DOHH2 (cell line): Measurements from ENCODE around the gene HDAC4.

Source experiments
- EZH2phosphoT487 ChIP-seq: fragments of 200-600 bp; sonication (generic); IDR thresholded peaks from 2 replicates; pipeline ENCODE4 v1.6.1; 2017; ENCODE audit warnings: borderline replicate concordance, mild to moderate bottlenecking, antibody characterized with exemption, low read length, moderate library complexity, mixed read lengths
- TF ChIP-seq, protein P1 (sequence below): fragments of 200-600 bp; sonication (generic); IDR thresholded peaks from one replicate; pipeline ENCODE4 v1.5.1; 2014; ENCODE audit warnings: antibody characterized with exemption, mild to moderate bottlenecking, low read depth, low read length; ENCODE audit not compliant: poor library complexity, severe bottlenecking

DNA sequence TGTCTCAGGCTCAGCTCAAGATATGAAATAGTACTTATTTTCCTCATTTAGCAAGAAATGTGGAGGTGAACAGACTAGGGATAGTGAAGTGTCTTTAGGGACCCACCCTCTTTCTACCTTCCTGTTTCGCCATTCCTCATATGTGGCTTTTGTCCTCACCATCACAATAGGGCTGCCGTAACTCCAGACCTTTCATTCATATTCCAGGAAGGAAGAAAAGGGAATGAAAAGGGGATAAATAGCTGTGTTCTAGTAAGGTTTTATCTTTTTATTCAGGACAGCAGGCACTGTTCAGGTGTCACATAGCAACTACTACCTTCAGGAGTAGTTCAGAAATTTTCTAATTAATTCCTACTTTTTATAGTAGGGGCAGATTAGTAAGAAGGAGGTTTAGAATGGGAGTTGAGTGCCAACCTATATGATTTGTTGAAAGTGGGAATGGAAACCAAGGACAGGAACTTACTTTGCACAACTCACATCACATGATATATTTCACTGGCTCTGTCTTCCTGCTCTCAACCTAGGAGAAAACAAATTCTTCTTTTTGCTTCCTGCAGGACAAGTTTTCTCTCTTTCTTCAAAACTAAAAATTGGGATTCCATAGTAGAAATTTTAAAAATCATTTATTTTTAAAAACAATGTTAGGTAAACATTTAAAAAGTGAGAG is 36.0 kb upstream of the HDAC4 start:
- TF ChIP-seq, protein P1, sequence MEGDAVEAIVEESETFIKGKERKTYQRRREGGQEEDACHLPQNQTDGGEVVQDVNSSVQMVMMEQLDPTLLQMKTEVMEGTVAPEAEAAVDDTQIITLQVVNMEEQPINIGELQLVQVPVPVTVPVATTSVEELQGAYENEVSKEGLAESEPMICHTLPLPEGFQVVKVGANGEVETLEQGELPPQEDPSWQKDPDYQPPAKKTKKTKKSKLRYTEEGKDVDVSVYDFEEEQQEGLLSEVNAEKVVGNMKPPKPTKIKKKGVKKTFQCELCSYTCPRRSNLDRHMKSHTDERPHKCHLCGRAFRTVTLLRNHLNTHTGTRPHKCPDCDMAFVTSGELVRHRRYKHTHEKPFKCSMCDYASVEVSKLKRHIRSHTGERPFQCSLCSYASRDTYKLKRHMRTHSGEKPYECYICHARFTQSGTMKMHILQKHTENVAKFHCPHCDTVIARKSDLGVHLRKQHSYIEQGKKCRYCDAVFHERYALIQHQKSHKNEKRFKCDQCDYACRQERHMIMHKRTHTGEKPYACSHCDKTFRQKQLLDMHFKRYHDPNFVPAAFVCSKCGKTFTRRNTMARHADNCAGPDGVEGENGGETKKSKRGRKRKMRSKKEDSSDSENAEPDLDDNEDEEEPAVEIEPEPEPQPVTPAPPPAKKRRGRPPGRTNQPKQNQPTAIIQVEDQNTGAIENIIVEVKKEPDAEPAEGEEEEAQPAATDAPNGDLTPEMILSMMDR, result no peak
- TF ChIP-seq EZH2phosphoT487, result no peak
